CD4-positive, alpha-beta T cell treated with Interleukin-1 beta for 1 hour (primary cell): ENCODE measurements around the gene CYB561A3.
A peak's percentile ranks its signal among the peaks of the same experiment; 100 is the strongest.

ENCODE experiments used
- DNase-seq, 2 donors: peaks; one replicate each; pipeline ENCODE4 v3.0.0-alpha.2; 2020 to 2022

The CYB561A3 gene

GRCh38 chr11:61342207-61342803, 19.4 kb downstream of the CYB561A3 start:
- no peak for DNase-seq

DNA sequence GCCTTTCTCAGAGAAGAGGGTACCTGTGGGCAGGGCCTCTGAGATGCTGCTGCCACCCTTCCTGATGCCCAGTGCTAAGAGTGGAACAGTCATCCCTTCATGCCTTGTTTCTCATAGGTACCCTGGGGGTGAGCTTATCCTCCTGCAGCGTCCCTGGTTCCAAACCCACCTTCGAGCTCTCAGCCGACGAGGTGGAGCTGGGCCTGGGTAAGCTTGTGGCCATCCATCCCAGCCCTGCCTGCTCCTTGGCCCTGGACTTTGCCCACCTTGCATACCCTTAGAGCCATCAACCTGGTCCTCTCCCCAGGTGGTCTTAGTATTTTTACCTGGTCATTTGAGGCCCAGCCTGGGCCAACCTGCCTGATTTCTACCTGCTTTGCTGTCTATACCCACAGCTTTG, 20.0 kb downstream of the CYB561A3 start:
- no peak for DNase-seq

DNA sequence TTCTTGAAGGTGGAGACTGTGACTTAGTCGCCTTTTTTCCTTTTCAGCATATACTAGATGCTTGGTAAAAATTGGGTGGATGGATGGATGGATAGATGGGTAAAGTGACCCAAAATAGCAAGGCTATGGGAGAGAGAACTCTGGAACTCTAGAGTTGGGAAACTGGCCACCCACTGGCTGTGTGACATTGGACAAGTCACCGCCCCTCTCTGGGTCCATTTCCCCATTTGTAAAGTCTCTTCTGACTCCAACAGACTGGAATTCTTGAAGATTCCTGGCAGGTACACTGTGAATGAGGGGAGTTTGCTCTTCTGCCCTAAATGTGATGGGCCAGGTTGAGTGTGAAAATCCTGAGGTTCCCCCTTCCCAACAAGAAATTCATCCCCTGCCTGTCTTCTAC, 20.7 kb downstream of the CYB561A3 start:
- no peak for DNase-seq

DNA sequence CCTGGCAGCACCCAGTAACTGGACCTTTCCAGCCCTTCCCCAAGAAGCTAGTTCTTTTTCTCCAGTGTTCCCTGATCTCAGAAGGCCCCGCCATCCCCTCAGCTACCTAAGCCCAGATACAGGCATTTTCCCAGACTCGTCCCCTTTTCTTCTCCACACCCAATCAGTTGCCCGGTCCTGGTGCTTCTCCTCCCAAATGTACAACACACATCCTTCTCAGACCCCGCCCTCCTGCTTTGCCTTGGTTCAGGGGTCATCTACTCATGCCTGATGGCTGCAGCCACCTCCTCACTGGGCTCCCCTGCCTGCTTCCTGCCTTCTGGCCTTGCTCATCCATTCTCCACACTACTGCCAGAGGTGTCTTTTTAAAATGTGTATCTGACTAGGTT, 22.2 kb downstream of the CYB561A3 start:
- no peak for DNase-seq

GRCh38 chr11:61338783-61339489, 22.7 kb downstream of the CYB561A3 start:
- no peak for DNase-seq

DNA sequence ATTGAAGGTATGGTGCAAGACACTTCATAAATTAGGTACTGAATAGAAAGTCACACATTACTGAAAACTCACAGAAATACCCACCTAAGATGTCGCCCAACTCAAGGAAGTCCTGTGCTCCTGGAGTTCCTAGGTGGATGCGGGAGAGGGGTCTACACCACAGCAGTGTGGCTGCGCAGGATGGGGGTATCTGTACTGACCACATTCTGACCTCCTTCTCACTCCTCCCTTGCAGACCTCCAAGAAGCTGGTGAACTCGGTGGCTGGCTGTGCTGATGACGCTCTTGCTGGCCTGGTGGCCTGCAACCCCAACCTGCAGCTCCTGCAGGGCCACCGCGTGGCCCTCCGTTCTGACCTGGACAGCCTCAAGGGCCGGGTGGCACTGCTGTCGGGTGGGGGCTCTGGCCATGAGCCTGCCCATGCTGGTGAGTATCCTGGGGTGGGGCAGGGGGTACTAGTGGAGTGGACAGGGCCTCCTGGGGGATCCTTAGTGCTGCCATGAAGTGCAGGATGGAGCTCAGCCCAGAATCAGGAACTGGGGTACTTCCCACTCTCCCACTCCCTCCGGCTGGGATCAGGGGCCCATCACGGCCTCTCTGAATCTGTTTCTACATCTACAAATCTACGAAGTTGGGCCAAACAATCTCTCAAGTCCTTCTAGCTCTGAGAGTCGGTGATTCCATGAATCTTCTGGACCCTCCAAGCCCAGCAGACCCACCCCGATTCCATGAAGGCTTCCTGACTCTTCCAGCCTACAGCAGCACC, 23.8 kb downstream of the CYB561A3 start:
- no peak for DNase-seq

DNA sequence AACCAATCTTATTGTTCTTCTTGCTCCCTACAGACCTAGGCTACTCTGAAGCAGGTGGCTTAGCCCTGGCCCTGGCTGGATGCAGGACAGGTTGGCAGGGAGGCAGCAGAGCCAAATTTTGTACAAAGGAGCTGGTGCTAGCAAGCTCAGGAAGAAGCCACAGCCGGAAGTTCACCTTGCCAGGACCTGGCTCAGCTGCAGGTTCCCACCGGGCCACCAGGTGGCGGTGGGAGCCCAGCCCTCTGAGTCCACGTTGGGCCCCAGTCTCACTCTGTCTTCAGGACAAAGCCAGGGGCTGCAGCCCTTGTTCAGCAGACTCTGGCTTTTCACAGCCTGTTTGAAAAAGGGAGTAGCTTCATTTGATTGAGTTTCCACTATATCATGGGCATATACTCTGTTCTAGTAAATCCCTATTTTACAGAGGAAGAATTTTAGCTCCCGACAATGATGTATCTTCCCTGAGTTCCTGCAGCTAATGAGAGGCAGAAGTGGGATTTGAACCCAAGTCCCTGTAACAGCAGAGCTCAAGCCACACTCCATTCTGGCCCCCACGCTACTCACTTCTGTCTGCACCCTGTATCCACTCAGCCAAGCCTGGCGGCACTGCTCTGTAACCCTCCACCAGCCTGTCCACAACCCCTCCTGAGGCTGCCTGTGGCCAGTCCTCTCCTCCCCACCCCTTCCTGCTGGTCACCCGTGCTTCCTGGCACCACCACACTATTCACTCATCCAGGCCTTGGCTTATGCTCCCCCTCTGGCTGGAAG, 25.3 kb downstream of the CYB561A3 start:
- DNase-seq = peak; percentile 84

- no peak for DNase-seq
Observed at GRCh38 chr11:61335355-61335710, 26.3 kb downstream of the CYB561A3 start.

DNA sequence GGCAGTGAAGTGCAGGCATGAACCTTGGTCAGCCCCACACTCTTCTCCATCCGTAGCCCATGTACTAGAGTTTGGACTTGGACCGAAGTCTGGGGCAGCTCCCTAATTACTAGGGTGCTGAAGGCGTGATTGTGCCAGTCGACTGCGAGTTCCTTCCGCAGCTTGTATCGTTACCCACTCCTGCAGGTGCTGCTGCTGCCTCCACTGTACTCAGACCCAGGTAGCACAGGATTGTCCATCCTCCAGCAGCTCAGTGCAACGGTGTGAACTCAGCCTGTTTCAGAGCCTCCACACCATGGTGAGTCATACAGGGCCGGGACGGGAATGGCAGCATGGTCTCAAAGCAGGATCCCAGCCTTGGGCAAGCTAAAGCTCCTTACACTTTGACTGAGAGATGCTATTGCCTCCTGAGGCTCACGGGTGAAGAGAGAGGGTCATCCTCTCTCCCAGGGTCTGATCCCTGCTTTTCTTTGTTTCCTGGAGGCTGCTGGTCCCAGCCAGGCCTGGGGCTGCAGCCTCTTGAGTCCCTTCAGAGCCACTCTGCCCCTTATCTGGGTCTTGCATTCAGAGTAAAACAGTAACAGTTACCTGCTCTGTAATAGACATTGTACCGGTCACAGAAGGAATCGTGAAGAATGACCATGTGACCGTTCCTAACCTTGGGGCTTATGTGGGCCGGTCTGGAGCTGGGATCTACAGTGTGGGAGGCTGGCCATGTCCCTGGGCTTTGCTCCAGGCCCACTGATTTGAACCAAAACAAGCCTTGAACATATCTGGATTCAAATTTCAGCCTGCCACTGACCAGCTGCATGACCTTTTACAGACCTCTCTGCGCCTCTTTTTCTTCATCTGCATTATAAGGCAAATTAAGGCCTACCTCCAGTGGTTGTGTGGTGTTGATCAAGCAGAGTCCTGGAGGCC, 27.0 kb downstream of the CYB561A3 start:
- no peak for DNase-seq

GRCh38 chr11:61333550-61334433, 27.9 kb downstream of the CYB561A3 start:
- peak in 1 of 2 donors; percentile 5 for DNase-seq

DNA sequence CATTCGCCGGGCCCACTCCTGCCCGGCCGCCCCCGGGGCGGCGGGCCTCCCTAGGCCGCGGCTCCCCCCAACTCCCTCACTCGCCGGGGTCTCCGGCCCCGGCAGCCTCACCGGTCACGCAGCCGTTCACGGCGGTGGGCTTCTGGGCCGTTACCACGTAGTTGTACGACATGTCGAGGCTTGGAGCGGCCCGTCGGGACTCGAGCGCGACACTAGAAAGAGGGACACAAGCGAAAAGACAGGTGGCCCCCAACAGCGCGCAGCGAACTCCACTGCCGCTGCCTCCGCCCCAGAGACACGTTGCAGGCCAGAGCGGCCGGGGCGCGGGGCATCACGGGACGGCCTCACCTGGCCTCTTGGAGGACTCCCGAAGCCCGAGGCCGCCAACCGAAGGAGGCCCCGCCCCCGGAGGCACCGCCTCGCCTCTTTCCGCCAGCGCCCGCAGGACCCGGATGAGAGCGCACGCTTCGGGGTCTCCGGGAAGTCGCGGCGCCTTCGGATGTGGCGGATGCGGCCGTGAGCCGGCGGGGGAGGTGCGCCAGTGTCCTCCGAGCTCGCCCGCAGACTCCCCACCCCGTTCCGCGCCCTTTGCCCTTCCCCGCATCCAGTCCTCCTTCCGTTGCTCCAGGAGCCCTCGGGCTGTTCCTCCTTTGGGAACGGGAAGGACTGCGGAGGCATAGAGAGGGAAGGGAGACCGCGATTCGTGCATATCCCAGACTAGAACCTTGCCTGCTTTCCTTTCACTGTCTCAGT, 28.7 kb downstream of the CYB561A3 start, which contains the start of the genes DDB1 and TKFC:
DDB1 (minus strand) TSS at position 309 of the 753 bp plus-strand sequence; CDS start at position 172, 137 bp downstream.
TKFC (plus strand) TSS at position 432 of the 753 bp plus-strand sequence. CDS start 1,501 bp downstream, outside the sequence.
- peak; percentile 95 to 96 for DNase-seq

- DNase-seq = no peak
Observed at GRCh38 chr11:61332281-61332796, 29.3 kb downstream of the CYB561A3 start.

- DNase-seq = no peak
Observed at GRCh38 chr11:61331651-61332050, 30.0 kb downstream of the CYB561A3 start.

GRCh38 chr11:61329871-61330270, 31.8 kb downstream of the CYB561A3 start:
- no peak for DNase-seq

GRCh38 chr11:61328351-61328750, 33.3 kb downstream of the CYB561A3 start:
- no peak for DNase-seq

DNA sequence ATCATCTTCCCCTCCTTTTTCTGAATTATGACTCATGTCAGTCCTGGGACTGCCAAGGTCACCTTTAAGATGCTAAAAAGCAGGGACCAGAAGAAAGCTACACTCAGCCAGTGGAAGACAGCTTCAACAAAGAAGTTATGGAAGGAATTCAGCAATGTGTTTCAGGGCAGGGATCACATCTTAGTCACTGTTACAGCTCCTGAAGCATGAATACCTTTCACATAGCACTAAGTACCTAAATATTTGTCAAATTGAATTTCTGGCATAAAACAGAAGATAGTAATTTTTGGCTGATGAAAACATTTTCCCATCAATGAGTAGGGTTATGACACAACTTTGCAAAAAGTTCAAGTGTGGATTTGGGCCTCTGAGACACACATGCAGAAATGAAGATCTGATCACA, 34.0 kb downstream of the CYB561A3 start:
- DNase-seq = no peak

DNA sequence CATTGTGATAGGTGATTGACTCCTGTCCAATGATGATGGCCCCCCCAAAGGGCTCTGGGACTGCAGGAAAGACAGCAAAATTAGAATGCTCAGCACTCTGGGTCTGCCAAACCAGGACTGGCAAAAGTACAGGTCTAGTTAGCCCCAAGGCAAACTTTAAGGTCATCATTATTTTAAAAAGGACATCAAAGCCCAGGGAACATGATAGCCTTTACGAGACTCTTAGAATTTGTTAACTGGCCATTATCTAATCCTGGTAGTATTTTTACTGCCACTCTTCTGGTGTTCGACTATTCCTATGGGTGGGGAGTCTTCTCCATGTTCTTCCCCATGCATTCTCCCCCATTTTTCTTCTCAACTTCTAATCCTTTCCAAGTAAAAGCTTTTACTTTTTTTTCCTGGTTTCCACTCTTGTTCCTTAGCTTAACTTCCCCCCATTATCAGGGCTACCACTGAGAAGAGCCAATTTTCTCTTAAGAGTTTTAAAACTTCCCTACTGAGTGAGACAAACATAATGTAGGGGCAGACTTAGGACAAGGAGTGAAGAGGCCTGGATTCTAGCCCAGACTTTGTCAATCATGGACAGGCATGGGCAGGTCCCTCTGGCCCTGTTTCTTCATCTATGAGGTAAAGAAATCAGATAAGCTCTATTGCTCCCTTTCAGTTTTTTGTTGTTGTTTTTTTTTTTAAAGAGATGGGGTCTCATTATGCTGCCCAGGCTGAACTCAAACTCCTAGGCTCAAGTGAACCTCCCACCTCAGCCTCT, 35.9 kb downstream of the CYB561A3 start:
- no peak for DNase-seq

DNA sequence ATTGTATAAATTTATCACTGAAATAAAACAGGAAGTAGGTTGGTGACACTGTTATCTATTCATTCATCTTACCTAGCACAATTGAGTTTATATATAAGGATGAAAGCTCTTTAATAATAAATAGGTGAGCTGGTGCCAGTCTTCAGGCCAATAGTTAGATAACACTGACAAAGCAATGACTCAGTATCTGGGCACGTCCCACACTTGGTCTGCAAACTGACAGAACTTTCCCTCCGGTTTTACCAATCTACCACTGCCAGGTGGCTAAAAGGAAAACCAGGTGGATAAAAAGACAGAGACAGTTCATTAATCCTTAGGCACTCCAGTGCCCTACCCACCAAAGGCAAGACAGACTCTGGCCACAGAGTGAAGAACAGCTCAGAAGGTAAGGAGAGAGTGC, 46.4 kb downstream of the CYB561A3 start:
- no peak for DNase-seq

GRCh38 chr11:61310749-61311148, 50.9 kb downstream of the CYB561A3 start:
- DNase-seq = no peak
